ENCODE data around the gene HOXB9.

DNA sequence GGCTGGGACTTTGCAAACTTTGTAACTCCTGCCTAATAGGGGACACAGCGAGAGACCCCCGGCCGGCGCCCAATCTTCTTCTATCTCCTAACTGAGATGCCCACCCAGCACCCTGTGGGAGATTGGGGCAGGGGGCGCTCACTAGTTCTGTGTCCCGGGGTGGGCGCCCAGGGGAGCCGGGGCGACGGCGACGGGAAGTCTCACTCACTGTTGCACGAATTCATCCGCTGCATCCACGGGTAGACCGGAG is 28.7 kb downstream of the HOXB9 start:
- TF ChIP-seq, protein P1, sequence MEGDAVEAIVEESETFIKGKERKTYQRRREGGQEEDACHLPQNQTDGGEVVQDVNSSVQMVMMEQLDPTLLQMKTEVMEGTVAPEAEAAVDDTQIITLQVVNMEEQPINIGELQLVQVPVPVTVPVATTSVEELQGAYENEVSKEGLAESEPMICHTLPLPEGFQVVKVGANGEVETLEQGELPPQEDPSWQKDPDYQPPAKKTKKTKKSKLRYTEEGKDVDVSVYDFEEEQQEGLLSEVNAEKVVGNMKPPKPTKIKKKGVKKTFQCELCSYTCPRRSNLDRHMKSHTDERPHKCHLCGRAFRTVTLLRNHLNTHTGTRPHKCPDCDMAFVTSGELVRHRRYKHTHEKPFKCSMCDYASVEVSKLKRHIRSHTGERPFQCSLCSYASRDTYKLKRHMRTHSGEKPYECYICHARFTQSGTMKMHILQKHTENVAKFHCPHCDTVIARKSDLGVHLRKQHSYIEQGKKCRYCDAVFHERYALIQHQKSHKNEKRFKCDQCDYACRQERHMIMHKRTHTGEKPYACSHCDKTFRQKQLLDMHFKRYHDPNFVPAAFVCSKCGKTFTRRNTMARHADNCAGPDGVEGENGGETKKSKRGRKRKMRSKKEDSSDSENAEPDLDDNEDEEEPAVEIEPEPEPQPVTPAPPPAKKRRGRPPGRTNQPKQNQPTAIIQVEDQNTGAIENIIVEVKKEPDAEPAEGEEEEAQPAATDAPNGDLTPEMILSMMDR (IDR thresholded peaks at IDR 0.05): no peak
- no peak for TF ChIP-seq POLR2AphosphoS5 (IDR thresholded peaks at IDR 0.05)
